Loucy (cell line): Measurements from ENCODE around the gene NCKAP5.

Experiments used
- H2AFZ ChIP-seq: fragments of 200-600 bp; sonication (generic); 2 replicates; pipeline ENCODE4 v1.6.0; 2016; ENCODE audit warnings: antibody characterized with exemption, mild to moderate bottlenecking, low read length, moderate library complexity
- H3F3A ChIP-seq: fragments of 200-600 bp; 2 replicates; pipeline ENCODE4 v1.6.0; 2016; ENCODE audit warnings: antibody characterized with exemption, low read depth, mild to moderate bottlenecking
- H3K27me3 ChIP-seq: fragments of 200-600 bp; sonication (generic); 2 replicates; pipeline ENCODE4 v1.6.1; 2014; ENCODE audit warnings: low read length, mild to moderate bottlenecking; ENCODE audit not compliant: insufficient read depth, poor library complexity, severe bottlenecking
- H3K36me3 ChIP-seq: fragments of 200-600 bp; sonication (generic); 2 replicates; pipeline ENCODE4 v1.6.1; 2016; ENCODE audit warnings: low read length; ENCODE audit not compliant: insufficient read depth
- H3K4me1 ChIP-seq: fragments of 200-600 bp; sonication (generic); 2 replicates; pipeline ENCODE4 v1.5.1; 2014; ENCODE audit warnings: low read length, mild to moderate bottlenecking; ENCODE audit not compliant: insufficient read depth, poor library complexity, severe bottlenecking
- H3K4me2 ChIP-seq: fragments of 200-600 bp; sonication (generic); 2 replicates; pipeline ENCODE4 v1.6.0; 2014; ENCODE audit warnings: antibody characterized with exemption, low read length, low read depth, mild to moderate bottlenecking; ENCODE audit not compliant: poor library complexity, severe bottlenecking
- H3K4me3 ChIP-seq: fragments of 200-600 bp; sonication (generic); 2 replicates; pipeline ENCODE4 v1.5.1; 2014; ENCODE audit warnings: low read length, mild to moderate bottlenecking, mixed read lengths; ENCODE audit not compliant: poor library complexity, severe bottlenecking
- H3K79me2 ChIP-seq: fragments of 200-600 bp; sonication (generic); 2 replicates; pipeline ENCODE4 v1.6.1; 2014; ENCODE audit warnings: low read length; ENCODE audit not compliant: insufficient read depth
- H3K9ac ChIP-seq: fragments of 200-600 bp; sonication (generic); 2 replicates; pipeline ENCODE4 v1.6.0; 2014; ENCODE audit warnings: mild to moderate bottlenecking, low read depth, low read length, moderate library complexity; ENCODE audit not compliant: poor library complexity, severe bottlenecking
- H3K9me2 ChIP-seq: fragments of 200-600 bp; sonication (generic); replicated peaks from 2 replicates; pipeline ENCODE4 v1.6.1; 2016; ENCODE audit warnings: low read depth, low read length, mixed read lengths
- H3K9me3 ChIP-seq: fragments of 200-600 bp; sonication (generic); 2 replicates; pipeline ENCODE4 v1.6.1; 2014; ENCODE audit warnings: mild to moderate bottlenecking, antibody characterized with exemption, low read length, low read depth; ENCODE audit not compliant: insufficient read depth
- H4K20me1 ChIP-seq: fragments of 200-600 bp; sonication (generic); 2 replicates; pipeline ENCODE4 v1.6.0; 2014; ENCODE audit warnings: antibody characterized with exemption, low read length, mild to moderate bottlenecking; ENCODE audit not compliant: insufficient read depth, poor library complexity, severe bottlenecking
- CTCF ChIP-seq: fragments of 200-600 bp; sonication (generic); conservative IDR thresholded peaks from 2 replicates; pipeline ENCODE4 v1.5.1; 2014; ENCODE audit warnings: mild to moderate bottlenecking, antibody characterized with exemption, low read length
- EZH2phosphoT487 ChIP-seq: fragments of 200-600 bp; IDR thresholded peaks from 2 replicates; pipeline ENCODE4 v1.6.1; 2018; ENCODE audit warnings: antibody characterized with exemption, mild to moderate bottlenecking, moderate library complexity, borderline replicate concordance

NCKAP5 gene

GRCh38 chr2:132873738-132874137 lies 694.5 kb downstream of the NCKAP5 start:
- Histone ChIP-seq H4K20me1 (no peaks in the 10 kb centered on the region), H3F3A (no peaks in the 10 kb centered on the region)

GRCh38 chr2:132871831-132872230 lies 696.4 kb downstream of the NCKAP5 start:
- Histone ChIP-seq H3K9me2 (no peaks in the 10 kb centered on the region), H3K4me1 (no peaks in the 10 kb centered on the region), H3K9me3 (no peaks in the 10 kb centered on the region), H3K79me2 (no peaks in the 10 kb centered on the region), H4K20me1 (no peaks in the 10 kb centered on the region), H3K36me3 (no peaks in the 10 kb centered on the region), H3K4me3 (no peak overlapping the region), H3F3A (no peaks in the 10 kb centered on the region), H3K4me2 (no peak overlapping the region), H3K27me3 (no peaks in the 10 kb centered on the region), H2AFZ (no peak overlapping the region), H3K9ac (no peak overlapping the region)
- no peak for TF ChIP-seq CTCF
- TF ChIP-seq EZH2phosphoT487, result no peak

More at GRCh38 chr2:132873738-132874137, 694.5 kb downstream of the NCKAP5 start:
- Histone ChIP-seq H3K36me3 (no peaks in the 10 kb centered on the region), H3K9me2 (no peaks in the 10 kb centered on the region), H3K9me3 (no peaks in the 10 kb centered on the region), H3K27me3 (no peaks in the 10 kb centered on the region), H3K9ac (no peak overlapping the region), H3K79me2 (no peaks in the 10 kb centered on the region), H3K4me1 (no peaks in the 10 kb centered on the region), H3K4me3 (no peak overlapping the region), H2AFZ (no peak overlapping the region), H3K4me2 (no peak overlapping the region)
- TF ChIP-seq EZH2phosphoT487 (no peak), CTCF (no peak)

- Histone ChIP-seq H3K4me3 (no peak overlapping the region), H2AFZ (no peak overlapping the region), H3K27me3 (no peaks in the 10 kb centered on the region), H3K9me2 (no peaks in the 10 kb centered on the region), H3K9ac (no peak overlapping the region), H3K36me3 (no peaks in the 10 kb centered on the region), H3K4me2 (no peak overlapping the region), H3K9me3 (no peaks in the 10 kb centered on the region), H4K20me1 (no peaks in the 10 kb centered on the region), H3K79me2 (no peaks in the 10 kb centered on the region), H3F3A (no peaks in the 10 kb centered on the region), H3K4me1 (no peaks in the 10 kb centered on the region)
- no peak for TF ChIP-seq EZH2phosphoT487
- no peak for TF ChIP-seq CTCF
These were observed 704.3 kb downstream of the NCKAP5 start for GRCh38 chr2:132863961-132864360.
